SK-N-SH treated with all-trans-retinoic acid at 6 μM for 48 hours (cell line): Measurements from ENCODE around the gene CMTM7.

Source experiments
- ARNTL ChIP-seq: fragments of 450-650 bp; formaldehyde crosslinking; IDR thresholded peaks from 2 replicates; pipeline ENCODE4 v1.5.0; 2020; ENCODE audit warnings: low read depth, mild to moderate bottlenecking, moderate library complexity, borderline replicate concordance
- ZFP30 ChIP-seq: fragments of 450-650 bp; formaldehyde crosslinking; IDR thresholded peaks from 2 replicates; pipeline ENCODE4 v1.5.0; 2022; ENCODE audit warnings: mild to moderate bottlenecking, moderate library complexity
- ZNF70 ChIP-seq: fragments of 450-650 bp; formaldehyde crosslinking; IDR thresholded peaks from 2 replicates; pipeline ENCODE4 v1.5.0; 2020; ENCODE audit warnings: mild to moderate bottlenecking, moderate library complexity
- TF ChIP-seq, protein P1 (sequence below): fragments of 250-450 bp; sonication (Bioruptor Pico); IDR thresholded peaks from 2 replicates; pipeline ENCODE4 v1.5.1; 2020; ENCODE audit warnings: low read depth, mild to moderate bottlenecking, moderate library complexity
- TF ChIP-seq, protein P2 (sequence below): fragments of 250-450 bp; sonication (Bioruptor Pico); IDR thresholded peaks from 2 replicates; pipeline ENCODE4 v1.8.0; 2020; ENCODE audit warnings: mild to moderate bottlenecking, moderate library complexity, borderline replicate concordance
- TF ChIP-seq, protein P3 (sequence below): fragments of 250-450 bp; sonication (Bioruptor Pico); IDR thresholded peaks from 2 replicates; pipeline ENCODE4 v1.5.0; 2020; ENCODE audit warnings: mild to moderate bottlenecking, moderate library complexity

DNA sequence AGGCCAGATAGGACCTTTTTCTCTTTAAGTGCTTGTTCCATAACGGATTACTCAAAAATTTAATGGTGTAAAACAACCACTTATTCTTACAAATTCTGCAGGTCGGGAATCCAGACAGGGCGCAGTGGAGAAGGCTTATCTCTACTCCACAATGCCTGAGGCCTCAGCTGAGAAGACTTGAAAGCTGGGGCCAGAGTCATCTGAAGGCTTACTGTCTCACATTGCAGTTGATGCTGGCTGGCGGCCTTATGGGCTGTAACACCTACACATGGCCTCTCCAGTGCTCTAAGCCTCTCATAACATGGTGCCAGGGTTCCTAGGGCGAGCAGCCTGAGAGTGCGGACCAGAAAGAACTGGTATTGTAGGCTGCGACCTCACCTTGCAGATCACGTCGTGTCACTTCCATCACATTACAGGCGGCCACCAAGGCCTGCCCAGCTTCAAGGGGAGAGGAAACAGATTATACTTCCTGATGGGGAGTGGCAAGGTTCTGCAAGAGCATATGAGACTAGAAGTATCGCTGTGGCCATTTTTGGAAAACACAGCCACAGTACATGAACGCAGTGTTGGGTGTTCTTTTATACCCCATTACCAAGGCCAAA lies 32.4 kb downstream of the CMTM7 start:
- TF ChIP-seq, protein P1, sequence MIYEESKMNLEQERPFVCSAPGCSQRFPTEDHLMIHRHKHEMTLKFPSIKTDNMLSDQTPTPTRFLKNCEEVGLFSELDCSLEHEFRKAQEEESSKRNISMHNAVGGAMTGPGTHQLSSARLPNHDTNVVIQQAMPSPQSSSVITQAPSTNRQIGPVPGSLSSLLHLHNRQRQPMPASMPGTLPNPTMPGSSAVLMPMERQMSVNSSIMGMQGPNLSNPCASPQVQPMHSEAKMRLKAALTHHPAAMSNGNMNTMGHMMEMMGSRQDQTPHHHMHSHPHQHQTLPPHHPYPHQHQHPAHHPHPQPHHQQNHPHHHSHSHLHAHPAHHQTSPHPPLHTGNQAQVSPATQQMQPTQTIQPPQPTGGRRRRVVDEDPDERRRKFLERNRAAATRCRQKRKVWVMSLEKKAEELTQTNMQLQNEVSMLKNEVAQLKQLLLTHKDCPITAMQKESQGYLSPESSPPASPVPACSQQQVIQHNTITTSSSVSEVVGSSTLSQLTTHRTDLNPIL (CRISPR knock-in tag), result no peak
- TF ChIP-seq, protein P2, sequence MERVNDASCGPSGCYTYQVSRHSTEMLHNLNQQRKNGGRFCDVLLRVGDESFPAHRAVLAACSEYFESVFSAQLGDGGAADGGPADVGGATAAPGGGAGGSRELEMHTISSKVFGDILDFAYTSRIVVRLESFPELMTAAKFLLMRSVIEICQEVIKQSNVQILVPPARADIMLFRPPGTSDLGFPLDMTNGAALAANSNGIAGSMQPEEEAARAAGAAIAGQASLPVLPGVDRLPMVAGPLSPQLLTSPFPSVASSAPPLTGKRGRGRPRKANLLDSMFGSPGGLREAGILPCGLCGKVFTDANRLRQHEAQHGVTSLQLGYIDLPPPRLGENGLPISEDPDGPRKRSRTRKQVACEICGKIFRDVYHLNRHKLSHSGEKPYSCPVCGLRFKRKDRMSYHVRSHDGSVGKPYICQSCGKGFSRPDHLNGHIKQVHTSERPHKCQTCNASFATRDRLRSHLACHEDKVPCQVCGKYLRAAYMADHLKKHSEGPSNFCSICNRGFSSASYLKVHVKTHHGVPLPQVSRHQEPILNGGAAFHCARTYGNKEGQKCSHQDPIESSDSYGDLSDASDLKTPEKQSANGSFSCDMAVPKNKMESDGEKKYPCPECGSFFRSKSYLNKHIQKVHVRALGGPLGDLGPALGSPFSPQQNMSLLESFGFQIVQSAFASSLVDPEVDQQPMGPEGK (CRISPR knock-in tag), result no peak
- no peak for TF ChIP-seq ARNTL (CRISPR knock-in tag)
- TF ChIP-seq ZFP30 (CRISPR knock-in tag), result no peak
- TF ChIP-seq ZNF70 (CRISPR knock-in tag), result no peak
- TF ChIP-seq, protein P3, sequence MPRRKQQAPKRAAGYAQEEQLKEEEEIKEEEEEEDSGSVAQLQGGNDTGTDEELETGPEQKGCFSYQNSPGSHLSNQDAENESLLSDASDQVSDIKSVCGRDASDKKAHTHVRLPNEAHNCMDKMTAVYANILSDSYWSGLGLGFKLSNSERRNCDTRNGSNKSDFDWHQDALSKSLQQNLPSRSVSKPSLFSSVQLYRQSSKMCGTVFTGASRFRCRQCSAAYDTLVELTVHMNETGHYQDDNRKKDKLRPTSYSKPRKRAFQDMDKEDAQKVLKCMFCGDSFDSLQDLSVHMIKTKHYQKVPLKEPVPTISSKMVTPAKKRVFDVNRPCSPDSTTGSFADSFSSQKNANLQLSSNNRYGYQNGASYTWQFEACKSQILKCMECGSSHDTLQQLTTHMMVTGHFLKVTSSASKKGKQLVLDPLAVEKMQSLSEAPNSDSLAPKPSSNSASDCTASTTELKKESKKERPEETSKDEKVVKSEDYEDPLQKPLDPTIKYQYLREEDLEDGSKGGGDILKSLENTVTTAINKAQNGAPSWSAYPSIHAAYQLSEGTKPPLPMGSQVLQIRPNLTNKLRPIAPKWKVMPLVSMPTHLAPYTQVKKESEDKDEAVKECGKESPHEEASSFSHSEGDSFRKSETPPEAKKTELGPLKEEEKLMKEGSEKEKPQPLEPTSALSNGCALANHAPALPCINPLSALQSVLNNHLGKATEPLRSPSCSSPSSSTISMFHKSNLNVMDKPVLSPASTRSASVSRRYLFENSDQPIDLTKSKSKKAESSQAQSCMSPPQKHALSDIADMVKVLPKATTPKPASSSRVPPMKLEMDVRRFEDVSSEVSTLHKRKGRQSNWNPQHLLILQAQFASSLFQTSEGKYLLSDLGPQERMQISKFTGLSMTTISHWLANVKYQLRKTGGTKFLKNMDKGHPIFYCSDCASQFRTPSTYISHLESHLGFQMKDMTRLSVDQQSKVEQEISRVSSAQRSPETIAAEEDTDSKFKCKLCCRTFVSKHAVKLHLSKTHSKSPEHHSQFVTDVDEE, result no peak
